GM12865 (cell line): Measurements from ENCODE around the gene POP4.

Source experiments
- DNase-seq: peaks from one replicate; pipeline ENCODE4 v3.0.0; 2010; ENCODE audit warnings: low read depth
- H3K4me3 ChIP-seq: 2 replicates; pipeline ENCODE4 v1.5.1; 2011; ENCODE audit warnings: mild to moderate bottlenecking, low read depth, low read length, control low read depth
- CTCF ChIP-seq: IDR thresholded peaks from 2 replicates; pipeline ENCODE4 v1.5.1; 2011; ENCODE audit warnings: low read length, control low read depth, low read depth, inconsistent platforms; ENCODE audit not compliant: insufficient read depth; ENCODE audit errors: missing control alignments

Gene POP4

GRCh38 chr19:29628661-29629385, 22.7 kb downstream of the POP4 start:
- H3K4me3 ChIP-seq, result no peak overlapping the region
- no peak for TF ChIP-seq CTCF
- no peak for DNase-seq

GRCh38 chr19:29629836-29630534, 23.9 kb downstream of the POP4 start:
- no peak for TF ChIP-seq CTCF
- DNase-seq, result no peak
- H3K4me3 ChIP-seq, result no peak overlapping the region

GRCh38 chr19:29630655-29631054, 24.6 kb downstream of the POP4 start:
- DNase-seq, result no peak
- TF ChIP-seq CTCF, result no peak
- H3K4me3 ChIP-seq, result no peak overlapping the region

GRCh38 chr19:29631450-29631849, 25.4 kb downstream of the POP4 start:
- no peak overlapping the region for H3K4me3 ChIP-seq
- TF ChIP-seq CTCF, result no peak
- no peak for DNase-seq

GRCh38 chr19:29634002-29634401, 27.9 kb downstream of the POP4 start:
- TF ChIP-seq CTCF, result no peak
- no peak overlapping the region for H3K4me3 ChIP-seq
- no peak for DNase-seq

- DNase-seq, result no peak
Measured at GRCh38 chr19:29634423-29635130, 28.5 kb downstream of the POP4 start.

More at GRCh38 chr19:29634423-29635130, 28.5 kb downstream of the POP4 start:
- no peak for TF ChIP-seq CTCF
- no peak overlapping the region for H3K4me3 ChIP-seq
